ENCODE results near the gene DDX1.
"Not testable (repeated sequence)": the region's sequence is repeated elsewhere in the genome, so short reads cannot be mapped to it uniquely, and the experiment has no call there.

The DDX1 gene

DNA sequence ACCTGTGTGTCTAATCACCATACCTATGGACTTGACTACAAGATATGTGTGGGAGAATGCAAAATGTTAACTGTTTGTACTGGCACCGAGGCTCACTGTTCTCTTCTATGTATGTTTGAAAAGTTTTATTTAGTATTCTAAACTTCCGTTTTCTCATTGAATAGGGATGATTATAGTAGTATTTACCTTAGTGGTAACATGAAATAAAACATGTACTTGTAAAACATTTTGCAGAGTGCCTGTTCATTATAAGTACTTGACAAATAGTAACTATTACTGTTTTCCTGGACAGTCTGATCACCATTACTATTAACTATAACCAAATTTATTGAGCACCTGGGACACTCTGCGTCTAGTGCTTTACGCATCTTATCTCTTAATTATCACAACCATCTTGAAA is 24.8 kb downstream of the DDX1 start:
- DNase-seq (ENCODE audit: low read depth, low spot score) = no peak

DNA sequence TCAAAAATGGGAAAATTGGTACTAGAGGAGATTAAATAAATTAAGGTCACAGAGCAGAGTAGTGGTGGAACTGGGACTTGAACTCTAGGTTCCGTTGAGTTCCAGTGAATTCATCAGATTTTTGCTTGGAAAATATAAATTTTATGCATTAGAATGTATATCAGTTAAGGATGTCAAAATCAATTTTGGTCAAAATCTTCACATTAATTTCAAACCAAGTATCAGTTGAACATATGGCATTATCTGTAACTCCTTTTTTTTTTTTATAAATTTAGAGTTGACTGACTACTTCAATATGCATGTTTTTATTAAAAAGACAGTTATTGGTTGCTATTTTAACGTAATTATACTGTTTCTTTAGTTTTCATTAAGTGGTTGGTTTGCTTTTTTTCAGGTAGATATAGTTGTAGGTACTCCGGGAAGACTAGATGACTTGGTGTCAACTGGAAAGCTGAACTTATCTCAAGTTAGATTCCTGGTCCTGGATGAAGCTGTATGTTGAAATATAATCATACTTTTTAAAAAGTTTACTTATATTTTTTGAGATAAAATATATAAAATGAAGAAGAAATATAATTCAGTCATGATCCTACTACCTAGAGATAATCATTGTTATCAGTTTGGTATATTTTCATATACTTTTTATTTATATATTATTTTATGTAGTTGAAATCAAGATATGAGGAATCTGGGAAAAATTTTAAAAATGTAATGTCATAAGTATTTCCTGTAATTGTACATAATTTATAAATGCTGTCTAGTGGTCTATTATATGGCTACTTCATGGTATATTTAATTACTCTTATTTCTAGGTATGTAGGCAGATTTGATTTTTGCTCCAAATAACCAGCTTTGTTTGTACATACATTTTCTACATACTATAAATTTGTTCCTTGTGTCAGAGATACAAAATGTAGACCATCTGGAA is 25.4 kb downstream of the DDX1 start:
- DNase-seq (ENCODE audit: low read depth, low spot score) = no peak

DNA sequence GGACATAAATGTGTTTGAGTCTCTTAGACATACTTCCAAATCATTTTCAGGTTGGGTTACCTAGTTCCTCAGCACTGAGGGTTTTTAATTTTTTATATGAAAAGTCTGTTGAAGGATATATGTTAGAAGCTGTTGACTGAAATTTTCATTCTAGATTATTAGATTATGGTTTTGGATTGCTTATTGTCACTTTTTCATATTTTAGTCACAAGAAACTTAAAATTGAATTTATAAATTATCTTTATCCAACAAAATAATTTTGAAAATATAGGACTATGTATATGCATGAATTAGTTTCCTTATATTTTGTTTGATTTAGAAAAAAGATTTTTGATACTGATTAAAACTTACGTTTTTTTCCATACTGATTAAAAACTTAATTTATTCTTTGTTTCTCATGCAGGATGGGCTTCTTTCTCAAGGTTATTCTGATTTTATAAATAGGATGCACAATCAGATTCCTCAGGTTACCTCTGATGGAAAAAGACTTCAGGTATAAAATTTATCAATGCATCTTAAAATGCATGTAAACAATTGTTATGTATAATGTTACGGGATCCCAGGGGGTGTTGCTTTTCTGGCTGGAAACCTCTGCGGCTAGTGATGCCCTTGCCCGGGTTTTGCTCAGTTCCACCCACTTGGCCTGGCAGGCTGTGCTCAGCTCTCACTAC is 26.2 kb downstream of the DDX1 start:
- no peak for DNase-seq (ENCODE audit: low read depth, low spot score)

DNA sequence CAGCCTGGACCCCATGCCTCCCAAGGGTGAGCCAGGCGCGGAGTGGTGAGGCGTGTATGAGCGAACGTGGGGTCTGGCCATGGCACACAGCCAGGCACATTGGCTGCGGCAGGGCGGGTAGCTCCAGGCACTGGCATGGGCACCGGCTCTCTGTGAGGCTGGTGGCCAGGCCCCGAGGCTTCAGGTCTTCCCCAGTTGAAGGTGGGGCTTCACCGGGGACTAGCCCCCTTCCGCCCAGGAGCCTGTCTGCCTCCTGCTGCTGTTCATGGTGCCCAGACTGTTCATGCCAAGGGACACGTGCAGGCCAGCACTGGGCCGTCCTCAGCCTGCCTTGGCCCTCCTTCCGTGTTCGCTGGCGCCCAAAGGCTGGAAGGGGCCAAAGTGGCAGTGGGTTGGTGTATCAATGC is 26.8 kb downstream of the DDX1 start:
- no peak for DNase-seq (ENCODE audit: low read depth, low spot score)

DNA sequence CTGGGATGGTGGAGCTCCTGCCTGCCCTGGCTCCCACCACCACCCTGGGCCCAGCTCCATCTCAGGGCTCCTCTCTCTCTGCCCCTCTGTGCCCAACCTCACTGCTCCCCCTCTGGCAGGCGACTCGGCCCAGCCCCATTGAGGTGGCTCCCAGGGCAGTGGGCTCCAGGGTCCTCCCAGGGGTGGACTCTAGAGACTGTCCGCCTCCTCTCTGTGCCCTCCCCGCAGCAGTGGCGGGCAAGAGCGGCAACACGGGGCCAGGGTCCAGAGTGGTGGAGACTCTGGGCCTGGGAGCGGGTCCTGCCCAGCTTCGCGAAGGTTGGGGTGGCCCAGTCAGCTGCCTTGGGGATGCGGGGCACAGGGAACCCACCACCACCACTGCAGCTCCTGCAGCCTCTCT is 27.4 kb downstream of the DDX1 start:
- no peak for DNase-seq (ENCODE audit: low read depth, low spot score)

DNA sequence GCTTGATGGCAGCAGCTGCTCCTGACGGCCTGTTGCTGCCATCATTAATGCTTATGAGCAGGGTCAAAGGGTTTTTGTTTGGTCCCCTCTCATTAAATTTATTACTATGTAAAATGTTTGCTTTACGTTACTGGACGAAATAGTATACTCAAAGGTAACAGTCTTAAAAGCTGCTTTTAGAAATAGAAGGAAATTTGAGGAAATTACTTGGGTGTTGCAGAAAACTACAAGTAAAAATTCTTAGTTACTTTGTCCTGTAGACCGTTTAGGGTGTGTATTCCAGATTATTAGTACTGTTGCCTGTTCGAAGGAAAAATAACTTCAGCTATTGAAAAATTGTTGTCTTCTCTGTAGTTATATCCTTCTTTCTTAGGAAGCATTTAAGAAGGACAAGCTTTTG is 27.8 kb downstream of the DDX1 start:
- no peak for DNase-seq (ENCODE audit: low read depth, low spot score)

DNA sequence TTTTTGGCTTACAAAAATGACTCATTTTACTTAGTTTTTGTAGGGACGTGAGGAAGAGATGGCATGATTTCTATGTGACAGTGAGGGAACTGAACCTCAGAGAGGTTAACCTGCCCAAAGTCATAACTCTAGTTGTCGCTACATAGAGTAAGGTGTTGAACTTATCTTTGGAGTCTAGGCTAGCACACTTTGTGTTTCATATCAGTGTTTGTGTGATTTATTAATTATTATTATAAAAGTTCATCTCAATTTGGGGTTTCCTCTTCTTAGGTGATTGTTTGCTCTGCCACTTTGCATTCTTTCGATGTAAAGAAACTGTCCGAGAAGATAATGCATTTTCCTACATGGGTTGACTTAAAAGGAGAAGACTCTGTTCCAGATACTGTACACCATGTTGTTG is 28.3 kb downstream of the DDX1 start:
- DNase-seq (ENCODE audit: low read depth, low spot score) = no peak

DNA sequence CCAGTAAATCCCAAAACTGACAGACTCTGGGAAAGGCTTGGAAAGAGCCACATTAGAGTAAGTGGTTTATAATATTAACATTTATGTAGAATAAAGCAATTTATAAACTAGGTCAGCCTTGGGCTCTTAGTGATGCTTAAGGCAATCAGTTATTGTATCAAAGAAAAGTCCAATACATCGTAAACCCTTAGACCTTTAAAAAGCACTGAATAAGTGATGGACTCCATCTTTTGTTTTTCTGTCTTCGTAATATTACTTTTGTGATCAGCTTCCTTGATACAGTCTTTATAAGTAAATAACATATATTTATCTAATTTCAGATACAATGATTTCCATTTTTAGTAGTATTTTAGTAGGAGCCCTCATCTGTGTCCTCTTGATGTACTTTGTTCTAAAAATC is 28.7 kb downstream of the DDX1 start:
- no peak for DNase-seq (ENCODE audit: low read depth, low spot score)

DNA sequence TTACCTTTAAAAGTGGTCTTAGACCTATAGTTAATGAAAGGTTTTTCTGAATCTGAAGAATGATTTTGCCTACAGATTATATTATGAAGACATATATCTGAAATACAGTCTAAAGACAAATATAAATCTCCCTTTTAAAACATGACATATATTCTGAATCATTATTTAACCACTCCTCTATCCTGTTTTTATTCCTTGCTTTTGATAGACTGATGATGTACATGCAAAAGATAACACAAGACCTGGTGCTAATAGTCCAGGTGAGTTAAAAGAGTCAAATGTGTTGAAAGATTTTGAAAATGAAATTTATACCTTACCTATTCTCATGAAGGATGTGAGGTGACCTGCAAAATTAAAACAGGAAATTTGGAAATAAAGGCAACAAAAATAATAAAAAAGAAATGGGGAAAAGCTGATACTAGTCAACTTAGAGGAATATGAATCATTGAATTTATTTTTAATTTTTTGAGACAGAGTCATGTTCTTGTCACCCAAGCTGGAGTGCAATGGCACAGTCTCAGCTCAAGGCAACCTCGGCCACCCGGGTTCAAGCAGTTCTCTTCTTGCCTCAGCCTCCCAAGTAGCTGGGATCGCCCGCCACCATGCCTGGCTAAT is 29.3 kb downstream of the DDX1 start:
- no peak for DNase-seq (ENCODE audit: low read depth, low spot score)

DNA sequence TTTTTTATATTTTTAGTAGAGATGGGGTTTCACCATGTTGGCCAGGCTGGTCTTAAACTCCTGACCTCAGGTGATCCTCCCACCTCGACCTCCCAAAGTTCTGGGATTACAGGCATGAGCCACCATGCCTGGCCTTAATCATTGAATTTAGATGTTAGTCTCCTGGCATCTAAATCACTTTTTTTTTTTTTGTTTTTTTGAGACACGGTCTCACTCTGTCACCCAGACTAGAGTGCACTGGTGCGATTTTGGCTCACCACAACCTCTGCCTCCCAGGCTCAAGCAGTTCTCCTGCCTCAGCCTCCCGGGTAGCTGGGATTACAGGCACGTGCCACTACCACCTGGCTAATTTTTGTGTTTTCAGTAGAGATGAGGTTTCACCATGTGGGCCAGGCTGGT is 29.8 kb downstream of the DDX1 start:
- DNase-seq (ENCODE audit: low read depth, low spot score) = not testable (repeated sequence)

DNA sequence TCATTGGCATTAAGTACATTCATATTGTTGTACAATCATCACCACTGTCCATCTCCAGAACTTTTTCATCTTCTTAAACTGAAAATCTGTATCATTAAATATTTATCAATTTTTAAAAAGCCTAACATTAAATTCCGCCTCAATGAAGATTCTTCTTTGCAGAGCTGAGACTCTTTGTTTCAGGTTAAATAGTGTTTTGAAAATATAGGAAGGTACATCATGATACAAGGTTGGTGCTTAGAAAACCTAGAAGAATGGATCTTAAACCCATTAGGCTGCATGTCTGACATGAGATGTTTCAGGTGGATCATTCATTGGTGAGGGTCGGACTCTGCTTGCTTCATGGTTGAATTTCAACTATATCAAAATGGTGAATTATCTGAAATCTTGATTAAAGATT is 30.5 kb downstream of the DDX1 start:
- DNase-seq (ENCODE audit: low read depth, low spot score) = no peak

DNA sequence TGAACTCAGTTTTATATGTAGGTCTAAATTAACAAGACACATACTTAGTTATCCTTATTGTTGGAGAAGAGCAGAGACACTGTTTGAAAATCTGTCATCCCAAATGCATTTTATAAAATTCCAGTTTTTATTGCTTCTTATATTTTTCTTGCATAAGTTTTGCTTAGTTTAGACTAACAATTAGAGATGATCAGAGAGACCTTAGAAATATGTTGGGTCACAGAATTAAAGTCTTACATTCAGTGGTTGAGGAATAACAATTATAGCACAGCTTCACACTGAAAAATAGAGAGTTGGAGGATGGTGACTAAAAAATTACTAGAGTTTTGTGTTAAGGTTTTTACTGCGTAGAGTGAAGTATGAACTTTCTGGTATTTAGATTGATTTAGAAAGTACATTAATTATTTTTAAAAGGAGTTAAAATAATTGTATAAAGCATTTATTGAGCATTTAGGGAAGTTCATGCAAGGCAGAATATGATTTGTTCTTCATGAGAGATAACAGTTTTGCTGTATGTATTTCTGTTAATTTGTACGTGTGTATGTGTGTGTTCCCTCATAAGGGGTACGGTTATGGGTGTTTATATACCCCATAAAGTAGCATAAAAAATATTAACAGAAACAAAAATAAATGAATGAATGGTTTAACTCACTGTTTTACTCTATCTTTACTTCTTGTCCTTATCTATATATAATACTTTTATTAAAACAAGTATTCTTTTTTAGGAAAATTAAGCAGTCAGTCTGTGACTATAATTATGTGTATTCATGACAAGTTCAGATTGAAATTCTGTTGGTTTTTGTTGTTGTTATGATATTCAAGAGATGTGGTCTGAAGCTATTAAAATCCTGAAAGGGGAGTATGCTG is 31.2 kb downstream of the DDX1 start:
- no peak for DNase-seq (ENCODE audit: low read depth, low spot score)

DNA sequence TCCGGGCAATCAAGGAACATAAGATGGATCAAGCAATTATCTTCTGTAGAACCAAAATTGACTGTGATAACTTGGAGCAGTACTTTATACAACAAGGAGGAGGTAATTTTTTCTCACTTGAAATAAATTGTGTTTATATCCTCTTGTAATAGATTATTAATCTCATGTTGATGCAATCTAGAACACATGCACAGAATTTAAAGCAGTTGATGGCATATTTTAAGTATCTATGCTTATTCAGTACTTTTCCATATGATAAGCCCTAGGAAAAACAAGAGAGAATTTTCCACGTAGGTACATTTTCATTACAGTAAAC is 31.8 kb downstream of the DDX1 start:
- no peak for DNase-seq (ENCODE audit: low read depth, low spot score)

DNA sequence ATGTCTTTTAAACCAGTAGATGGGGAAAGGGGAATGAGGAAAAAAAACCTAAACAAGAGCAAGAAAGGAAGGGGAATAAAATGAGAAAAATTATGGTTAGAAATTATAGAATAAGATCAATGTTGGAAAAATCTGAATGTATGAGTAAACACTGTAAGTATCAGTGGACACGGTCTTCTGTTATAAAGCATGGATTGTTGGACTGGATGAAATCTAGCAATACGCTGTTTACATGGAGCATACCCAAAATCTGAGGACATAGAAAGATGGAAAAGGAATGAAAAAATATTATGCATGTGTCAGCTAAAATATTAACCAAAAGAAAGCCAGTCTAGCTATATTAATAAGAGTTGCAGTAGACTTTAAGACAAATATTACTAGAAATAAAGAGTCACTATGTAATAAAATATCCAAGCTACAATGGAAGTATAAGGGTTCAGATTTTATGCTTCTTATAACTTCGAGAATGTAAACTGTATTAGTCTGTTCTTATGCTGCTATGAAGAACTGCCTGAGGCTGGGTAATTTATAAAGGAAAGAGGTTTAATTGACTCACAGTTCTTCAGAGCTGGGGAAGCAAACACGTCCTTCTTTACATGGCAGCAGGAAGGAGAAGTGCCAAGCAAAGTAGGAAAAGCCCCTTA is 32.4 kb downstream of the DDX1 start:
- no peak for DNase-seq (ENCODE audit: low read depth, low spot score)

DNA sequence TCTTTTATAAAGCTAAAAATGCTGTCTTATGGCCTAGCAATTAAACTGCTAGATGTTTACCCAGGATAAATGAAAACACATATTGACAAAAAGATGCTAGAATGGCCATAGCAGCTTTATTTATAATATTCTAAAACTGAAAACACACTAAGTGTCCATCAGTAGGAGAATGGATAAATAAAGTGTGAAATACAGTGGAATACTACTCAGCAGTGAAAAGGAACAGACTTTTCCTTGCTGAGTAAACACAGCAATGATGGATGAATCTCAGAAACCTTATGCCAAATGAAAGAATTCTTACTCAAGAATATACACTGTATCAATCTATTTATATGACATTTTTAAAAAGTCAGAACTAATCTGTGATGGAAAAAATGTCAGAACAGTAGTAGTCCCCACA is 33.2 kb downstream of the DDX1 start:
- no peak for DNase-seq (ENCODE audit: low read depth, low spot score)

DNA sequence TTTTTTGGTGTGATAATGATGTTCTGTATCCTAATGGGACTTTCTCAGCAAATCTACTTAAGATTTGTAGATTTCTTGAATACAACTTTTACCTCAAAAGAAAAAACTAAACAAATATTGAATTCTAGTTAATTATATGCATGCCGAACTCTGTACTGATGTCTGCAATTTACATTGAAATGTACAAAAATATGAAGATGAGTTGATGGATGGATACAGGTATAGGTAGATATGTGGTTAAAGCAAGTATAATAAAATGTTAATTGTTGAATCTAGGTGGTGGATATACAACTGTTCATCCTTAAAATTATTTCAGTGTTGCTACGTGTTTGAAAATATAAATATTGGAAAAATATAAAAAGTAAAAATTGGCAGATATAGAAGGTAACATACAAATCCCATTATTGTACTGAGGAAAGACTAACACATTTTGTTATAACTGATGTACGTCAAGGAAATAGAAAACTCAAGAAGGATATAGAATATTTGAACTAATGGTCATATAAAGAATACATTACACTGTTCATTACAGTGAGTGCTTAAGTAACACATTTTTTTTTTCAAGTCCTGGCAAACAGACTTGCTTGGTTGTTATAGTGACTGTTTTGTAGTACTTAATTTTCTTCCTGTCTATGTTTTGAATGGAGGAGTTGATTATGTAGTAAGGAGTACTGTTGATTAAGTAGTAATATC is 33.8 kb downstream of the DDX1 start:
- no peak for DNase-seq (ENCODE audit: low read depth, low spot score)

DNA sequence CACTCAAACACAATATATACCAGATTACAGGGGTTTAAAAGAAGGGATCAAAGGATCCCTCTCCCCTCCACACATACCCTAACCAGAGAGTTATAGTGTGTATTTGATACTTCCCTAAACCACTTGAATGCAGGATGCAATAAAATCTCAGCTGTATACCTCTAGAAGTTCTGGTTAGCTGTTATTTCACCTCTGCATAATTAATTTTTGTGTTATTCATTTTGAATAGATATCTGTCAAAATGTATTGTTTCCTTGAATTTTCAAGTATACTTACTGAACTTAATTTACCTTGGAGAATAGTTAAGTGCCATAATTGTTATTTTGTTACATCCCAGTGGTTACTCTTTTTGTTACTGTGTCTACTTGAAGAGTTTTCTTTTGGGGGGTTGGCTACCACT is 34.5 kb downstream of the DDX1 start:
- DNase-seq (ENCODE audit: low read depth, low spot score) = no peak

DNA sequence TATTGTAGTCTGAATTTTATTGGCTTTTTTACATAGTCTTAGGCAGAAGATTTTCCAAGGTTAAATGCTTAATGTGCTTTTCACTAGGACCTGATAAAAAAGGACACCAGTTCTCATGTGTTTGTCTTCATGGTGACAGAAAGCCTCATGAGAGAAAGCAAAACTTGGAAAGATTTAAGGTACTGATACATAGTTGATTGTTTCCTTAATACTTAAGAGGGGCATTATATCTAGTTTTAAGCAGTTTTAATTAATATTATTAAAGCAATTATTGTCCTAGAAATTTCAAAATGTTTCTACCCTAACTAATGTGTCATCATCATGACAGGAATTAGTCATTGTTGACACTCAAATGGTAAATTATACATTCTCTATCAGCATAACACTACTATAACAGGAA is 35.3 kb downstream of the DDX1 start:
- no peak for DNase-seq (ENCODE audit: low read depth, low spot score)

DNA sequence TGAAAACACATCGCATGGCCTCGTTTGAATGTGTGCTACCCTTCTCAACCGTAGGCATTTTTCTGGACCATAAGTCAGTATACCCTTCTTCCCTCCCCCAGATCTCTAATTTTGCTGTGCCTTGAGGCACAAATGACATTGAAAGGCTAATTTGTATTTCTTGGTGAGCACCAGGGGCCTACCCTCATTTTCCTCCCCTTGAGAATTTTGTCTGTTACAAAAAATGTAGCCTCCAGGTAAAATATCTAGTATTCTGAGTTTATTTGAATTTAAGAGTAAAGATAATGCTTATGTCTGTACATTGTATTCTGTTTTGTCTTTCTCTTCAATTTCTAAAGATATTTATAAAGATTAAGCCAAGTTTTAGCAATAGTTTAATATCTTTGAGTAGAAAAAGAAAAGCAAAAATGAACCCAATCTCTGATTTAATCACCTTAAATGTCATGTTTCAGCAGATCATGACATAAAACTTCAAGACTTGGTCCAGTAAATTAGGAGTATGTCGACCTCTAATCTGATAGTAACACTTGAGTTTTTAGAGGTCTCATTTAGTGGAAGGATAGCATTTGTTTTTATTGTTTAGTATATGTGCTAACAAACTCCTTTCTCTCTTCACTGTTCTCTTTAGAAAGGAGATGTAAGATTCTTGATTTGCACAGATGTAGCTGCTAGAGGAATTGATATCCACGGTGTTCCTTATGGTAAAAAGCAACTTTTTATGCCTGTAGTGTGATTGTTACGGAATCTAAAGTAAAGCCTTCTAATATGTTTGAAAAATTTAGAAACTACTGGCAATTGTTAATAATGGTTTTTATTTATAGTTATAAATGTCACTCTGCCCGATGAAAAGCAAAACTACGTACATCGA is 36.4 kb downstream of the DDX1 start:
- DNase-seq (ENCODE audit: low read depth, low spot score) = no peak
